GM19099 (cell line): ENCODE results near the gene CDK10.
A peak's percentile ranks its signal among the peaks of the same experiment; 100 is the strongest.

Source experiments
- POLR2A ChIP-seq: IDR thresholded peaks from 3 replicates; pipeline ENCODE4 v1.6.1; 2011; ENCODE audit warnings: low read depth; ENCODE audit not compliant: insufficient read length; ENCODE audit errors: extremely low read depth

The CDK10 gene

GRCh38 chr16:89701425-89702406 is 15.2 kb downstream of the CDK10 start, which contains the start of gene SPATA2L:
SPATA2L (minus strand) TSS chr16:89701705; CDS start chr16:89701232, 473 bp downstream.
- peak; percentile 56 for TF ChIP-seq POLR2A

GRCh38 chr16:89704281-89704680 is 17.8 kb downstream of the CDK10 start:
- TF ChIP-seq POLR2A: no peak

- TF ChIP-seq POLR2A: no peak
Measured at GRCh38 chr16:89705006-89705405, 18.5 kb downstream of the CDK10 start.

- no peak for TF ChIP-seq POLR2A
Measured at GRCh38 chr16:89706518-89707260, 20.2 kb downstream of the CDK10 start.

- no peak for TF ChIP-seq POLR2A
Measured at GRCh38 chr16:89707695-89708094, 21.2 kb downstream of the CDK10 start.

- no peak for TF ChIP-seq POLR2A
Measured at GRCh38 chr16:89708481-89708931, 22.0 kb downstream of the CDK10 start.

GRCh38 chr16:89709166-89709565 is 22.7 kb downstream of the CDK10 start:
- no peak for TF ChIP-seq POLR2A

- no peak for TF ChIP-seq POLR2A
Measured at GRCh38 chr16:89709716-89710432, 23.4 kb downstream of the CDK10 start.

GRCh38 chr16:89710709-89711564 is 24.4 kb downstream of the CDK10 start:
- no peak for TF ChIP-seq POLR2A

- peak; percentile 73 for TF ChIP-seq POLR2A
Measured at GRCh38 chr16:89711601-89712273, 25.2 kb downstream of the CDK10 start.

GRCh38 chr16:89712274-89712781 is 25.8 kb downstream of the CDK10 start:
- no peak for TF ChIP-seq POLR2A

- no peak for TF ChIP-seq POLR2A
Measured at GRCh38 chr16:89716493-89716892, 30.0 kb downstream of the CDK10 start.
